Karpas-422 (cell line): Measurements from ENCODE around the gene RPA3. TPM values are rescaled to one million over a fixed set of nuclear protein-coding genes. Genes with fewer than 3 reads are reported as not detected.

Experiments
- DNase-seq: peaks from one replicate; pipeline ENCODE4 v3.0.0-alpha.2; 2015
- H2AFZ ChIP-seq: fragments of 200-600 bp; sonication (generic); 2 replicates; pipeline ENCODE4 v1.6.1; 2014; ENCODE audit warnings: antibody characterized with exemption, low read length, mixed read lengths
- H3K27ac ChIP-seq: fragments of 200-600 bp; sonication (generic); 2 replicates; pipeline ENCODE4 v1.5.1; 2014; ENCODE audit warnings: mild to moderate bottlenecking, low read length, moderate library complexity
- H3K27me3 ChIP-seq: fragments of 200-600 bp; sonication (generic); 2 replicates; pipeline ENCODE4 v1.6.1; 2014; ENCODE audit warnings: low read length, mixed read lengths
- H3K36me3 ChIP-seq: fragments of 200-600 bp; sonication (generic); 2 replicates; pipeline ENCODE4 v1.6.1; 2014; ENCODE audit warnings: low read length, mixed read lengths; ENCODE audit not compliant: insufficient read depth
- H3K4me1 ChIP-seq: fragments of 200-600 bp; sonication (generic); 2 replicates; pipeline ENCODE4 v1.6.1; 2014; ENCODE audit warnings: mild to moderate bottlenecking, low read length, mixed read lengths
- H3K4me2 ChIP-seq: fragments of 200-600 bp; sonication (generic); 2 replicates; pipeline ENCODE4 v1.6.1; 2014; ENCODE audit warnings: low read length, low read depth, mild to moderate bottlenecking; ENCODE audit not compliant: poor library complexity, severe bottlenecking
- H3K4me3 ChIP-seq: fragments of 200-600 bp; sonication (generic); 2 replicates; pipeline ENCODE4 v1.5.1; 2014; ENCODE audit warnings: mild to moderate bottlenecking, antibody characterized with exemption, low read length, mixed read lengths
- H3K79me2 ChIP-seq: fragments of 200-600 bp; sonication (generic); 2 replicates; pipeline ENCODE4 v1.6.1; 2014; ENCODE audit warnings: mild to moderate bottlenecking, low read length, mixed read lengths
- H3K9ac ChIP-seq: fragments of 200-600 bp; sonication (generic); 2 replicates; pipeline ENCODE4 v1.6.0; 2014; ENCODE audit warnings: low read length
- H3K9me2 ChIP-seq: fragments of 200-600 bp; sonication (generic), shearing (Covaris generic); replicated peaks from 2 replicates; pipeline ENCODE4 v1.6.0; 2014; ENCODE audit warnings: mild to moderate bottlenecking, low read length, moderate library complexity; ENCODE audit not compliant: insufficient read depth
- H3K9me3 ChIP-seq: fragments of 300-700, 200-600 bp; sonication (generic); 2 replicates; pipeline ENCODE4 v1.6.1; 2014; ENCODE audit warnings: low read length, mixed read lengths
- H4K20me1 ChIP-seq: fragments of 200-600 bp; sonication (generic); 2 replicates; pipeline ENCODE4 v1.6.1; 2014; ENCODE audit warnings: mild to moderate bottlenecking, antibody characterized with exemption, low read length, low read depth; ENCODE audit not compliant: insufficient read depth
- total RNA-seq: library from RNA; depleted of rRNA; stranded (reverse); fragments of >200 nt; shearing (Covaris generic); gene quantifications from 2 replicates; pipeline ENCODE4 v1.2.3, GENCODE V29; 2014; ENCODE audit warnings: low replicate concordance

RPA3 gene
- total RNA-seq, 1 experiment from 2014 or later = 44.0 TPM

DNA sequence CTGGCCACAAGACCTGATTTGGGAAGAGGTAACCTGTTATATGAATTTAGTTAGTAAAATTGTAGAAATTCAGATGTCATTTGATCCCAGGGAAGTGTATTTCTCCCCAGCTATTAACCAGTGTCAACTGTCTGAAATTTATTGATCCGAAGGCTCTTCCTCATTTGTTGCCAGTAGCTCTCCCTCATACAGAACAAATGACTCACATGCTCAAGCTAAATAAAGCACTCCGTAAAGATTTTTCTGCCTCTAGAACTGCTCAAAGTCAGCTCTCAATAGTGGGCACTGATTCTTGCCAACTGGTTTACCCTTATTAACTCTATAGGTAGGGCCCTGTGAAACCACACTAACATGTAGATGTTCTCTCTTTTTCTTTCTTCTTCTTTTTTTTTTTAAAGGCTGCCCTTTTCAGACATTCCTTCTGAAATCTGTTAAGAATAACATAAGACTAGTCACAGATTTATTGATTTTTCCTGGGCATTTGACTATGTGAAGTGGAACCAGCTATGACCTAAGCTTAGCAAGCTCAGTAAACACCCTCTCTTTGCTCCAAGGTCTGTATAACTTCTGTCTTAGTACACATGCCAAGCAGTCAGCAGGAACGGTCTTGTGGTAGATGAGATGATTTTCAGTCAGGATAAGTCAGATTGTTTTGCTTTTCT is 21.8 kb downstream of the RPA3 start:
- Histone ChIP-seq H3K36me3 (no peaks in the 10 kb centered on the region), H3K27ac (no peak overlapping the region), H3K9ac (no peak overlapping the region), H4K20me1 (peaks cover 4% of the 10 kb centered on the region; the same call in 1 of the 2 replicates), H3K9me3 (no peaks in the 10 kb centered on the region), H3K4me3 (no peak overlapping the region), H3K9me2 (no peaks in the 10 kb centered on the region), H3K4me1 (no peaks in the 10 kb centered on the region), H3K4me2 (no peak overlapping the region), H2AFZ (no peak overlapping the region), H3K79me2 (no peaks in the 10 kb centered on the region), H3K27me3 (no peaks in the 10 kb centered on the region)
- no peak for DNase-seq

DNA sequence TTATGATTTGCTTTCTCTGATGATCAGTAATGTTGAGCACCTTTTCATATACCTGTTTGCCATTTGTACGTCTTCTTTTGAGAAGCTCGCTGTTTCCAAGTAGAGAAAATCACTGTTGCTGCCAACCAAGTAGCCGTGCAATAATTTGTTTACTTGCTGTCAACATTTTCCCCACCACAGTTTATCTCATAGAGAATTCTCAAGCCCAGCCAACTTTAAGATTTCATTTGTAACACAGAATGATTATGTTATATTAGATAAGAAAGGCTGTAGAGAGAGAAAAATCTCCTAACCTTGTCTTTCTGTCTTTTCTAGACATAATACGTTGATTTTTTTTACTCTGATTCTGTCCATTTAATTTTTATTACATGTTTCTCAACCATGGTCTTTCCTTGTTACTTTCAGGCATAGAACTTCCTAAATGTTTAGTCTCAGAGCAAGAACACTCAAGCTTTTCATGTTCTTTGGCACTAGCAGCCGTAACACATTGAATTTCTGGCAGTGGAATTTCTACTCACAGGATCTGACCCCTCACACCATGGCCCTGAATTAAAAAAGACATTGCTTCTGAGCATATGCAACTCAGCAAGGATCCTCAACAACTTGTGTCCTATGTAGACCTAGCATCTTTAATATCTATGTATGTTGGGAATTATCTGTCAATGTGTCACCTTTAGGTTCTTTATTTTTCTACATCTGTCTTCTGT is 23.1 kb downstream of the RPA3 start:
- no peaks in the 10 kb centered on the region for H3K9me2 ChIP-seq
- no peaks in the 10 kb centered on the region for H3K79me2 ChIP-seq
- no peak overlapping the region for H3K4me2 ChIP-seq
- H3K4me3 ChIP-seq = no peak overlapping the region
- H3K36me3 ChIP-seq = no peaks in the 10 kb centered on the region
- no peaks in the 10 kb centered on the region for H3K4me1 ChIP-seq
- no peaks in the 10 kb centered on the region for H3K27me3 ChIP-seq
- no peaks in the 10 kb centered on the region for H3K9me3 ChIP-seq
- H3K9ac ChIP-seq = no peak overlapping the region
- no peaks in the 10 kb centered on the region; the same call in 1 of the 2 replicates for H4K20me1 ChIP-seq
- H2AFZ ChIP-seq = no peak overlapping the region
- no peak for DNase-seq
- no peak overlapping the region for H3K27ac ChIP-seq

DNA sequence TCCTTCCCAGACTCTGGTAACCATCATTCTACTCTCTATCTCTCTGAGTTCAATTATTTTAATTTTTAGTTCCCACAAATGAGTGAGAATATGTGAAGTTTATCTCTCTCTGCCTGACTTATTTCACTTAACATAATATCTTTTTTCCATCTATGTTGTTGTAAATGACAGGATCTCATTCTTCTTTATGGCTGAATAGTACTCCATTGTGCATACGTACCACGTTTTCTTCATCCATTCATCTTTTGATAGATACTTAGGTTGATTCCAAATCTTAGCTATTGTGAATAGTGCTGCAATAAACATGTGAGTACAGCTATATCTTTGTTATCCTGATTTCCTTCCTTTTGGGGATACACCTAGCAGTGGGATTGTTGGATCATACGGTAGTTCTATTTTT is 23.9 kb downstream of the RPA3 start:
- no peak overlapping the region for H3K4me3 ChIP-seq
- H3K9ac ChIP-seq = no peak overlapping the region
- no peak for DNase-seq
- H3K79me2 ChIP-seq = no peaks in the 10 kb centered on the region
- no peak overlapping the region for H2AFZ ChIP-seq
- no peaks in the 10 kb centered on the region for H3K9me2 ChIP-seq
- no peaks in the 10 kb centered on the region for H3K27me3 ChIP-seq
- no peaks in the 10 kb centered on the region for H3K9me3 ChIP-seq
- H3K4me2 ChIP-seq = no peak overlapping the region
- no peaks in the 10 kb centered on the region for H3K36me3 ChIP-seq
- no peaks in the 10 kb centered on the region for H4K20me1 ChIP-seq
- no peak overlapping the region for H3K27ac ChIP-seq
- H3K4me1 ChIP-seq = no peaks in the 10 kb centered on the region

DNA sequence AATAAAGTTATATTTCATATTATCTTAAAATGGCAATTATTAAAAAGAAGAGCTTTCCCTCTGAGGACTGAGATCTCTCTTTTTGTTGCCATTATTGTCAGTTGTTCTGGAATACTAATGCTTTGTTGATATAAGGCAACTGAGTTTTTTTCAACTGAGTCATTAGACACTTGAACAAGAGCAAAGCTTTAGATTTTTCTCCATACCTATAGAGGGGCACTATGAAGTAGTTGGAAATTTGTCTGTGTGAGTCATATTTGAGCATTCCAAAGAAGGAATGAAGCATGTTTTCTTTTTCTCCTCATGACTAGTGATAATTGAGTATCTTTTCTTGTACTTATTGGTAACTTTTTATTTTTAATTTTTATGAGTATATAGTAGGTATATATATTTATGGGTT is 24.5 kb downstream of the RPA3 start:
- H3K9ac ChIP-seq = no peak overlapping the region
- H3K9me2 ChIP-seq = no peaks in the 10 kb centered on the region
- no peaks in the 10 kb centered on the region for H3K36me3 ChIP-seq
- no peak overlapping the region for H3K27ac ChIP-seq
- no peak for DNase-seq
- H3K4me2 ChIP-seq = no peak overlapping the region
- no peaks in the 10 kb centered on the region for H3K9me3 ChIP-seq
- no peaks in the 10 kb centered on the region for H3K79me2 ChIP-seq
- no peaks in the 10 kb centered on the region for H4K20me1 ChIP-seq
- H3K27me3 ChIP-seq = no peaks in the 10 kb centered on the region
- 0 out of 2 replicates have a peak, but pooled peaks cover 3% of the 10 kb centered on the region for H3K4me1 ChIP-seq
- no peak overlapping the region for H2AFZ ChIP-seq
- no peak overlapping the region for H3K4me3 ChIP-seq

DNA sequence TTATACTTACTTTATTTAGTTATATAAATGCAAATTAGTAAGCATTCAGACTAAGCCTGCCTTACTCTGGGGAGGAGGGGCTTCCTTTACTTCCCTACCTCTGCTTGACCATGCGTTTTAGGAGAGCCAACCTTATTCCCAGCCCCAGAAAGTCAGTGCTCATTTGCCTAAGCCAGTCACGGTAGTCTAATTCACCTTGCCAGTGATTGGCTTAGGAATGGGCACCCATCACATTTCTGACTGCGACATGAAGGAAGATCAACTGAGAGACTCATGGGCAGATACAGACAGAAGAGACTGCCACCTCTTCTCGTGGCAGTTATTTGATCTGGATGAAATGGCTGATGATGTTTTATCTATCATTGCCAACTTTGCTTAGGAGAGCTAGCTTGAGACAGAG is 29.5 kb downstream of the RPA3 start:
- H3K79me2 ChIP-seq = no peaks in the 10 kb centered on the region
- H3K4me1 ChIP-seq = peaks cover 8% of the 10 kb centered on the region; the same call in 1 of the 2 replicates
- no peaks in the 10 kb centered on the region for H3K36me3 ChIP-seq
- no peaks in the 10 kb centered on the region for H3K9me2 ChIP-seq
- H3K4me2 ChIP-seq = no peak overlapping the region
- no peak overlapping the region for H2AFZ ChIP-seq
- no peak for DNase-seq
- 0 out of 2 replicates have a peak, but pooled peaks cover 4% of the 10 kb centered on the region for H4K20me1 ChIP-seq
- H3K9ac ChIP-seq = no peak overlapping the region
- no peak overlapping the region for H3K27ac ChIP-seq
- no peaks in the 10 kb centered on the region for H3K9me3 ChIP-seq
- no peak overlapping the region for H3K4me3 ChIP-seq
- no peaks in the 10 kb centered on the region for H3K27me3 ChIP-seq

DNA sequence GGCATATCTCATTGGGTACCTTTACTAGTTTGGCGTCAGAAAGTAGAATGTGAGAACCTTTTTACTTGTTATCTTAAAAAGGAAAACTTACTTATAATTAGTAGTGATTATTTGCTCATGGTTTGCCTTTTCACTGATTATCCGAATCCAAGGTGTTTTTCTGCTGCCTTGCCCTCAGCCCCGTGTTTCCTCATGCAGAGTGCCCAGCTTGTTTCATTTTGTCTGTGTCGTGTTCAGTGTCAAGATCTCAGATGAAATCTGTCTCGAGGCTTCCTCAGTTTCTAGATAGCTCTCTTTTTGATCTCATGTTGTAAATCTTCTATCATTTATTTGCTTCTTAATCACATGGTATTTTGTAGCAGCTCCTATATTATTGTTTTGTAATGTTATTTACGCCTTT is 30.1 kb downstream of the RPA3 start:
- H4K20me1 ChIP-seq = 0 out of 2 replicates have a peak, but pooled peaks cover 4% of the 10 kb centered on the region
- DNase-seq = no peak
- H3K79me2 ChIP-seq = no peaks in the 10 kb centered on the region
- no peaks in the 10 kb centered on the region for H3K27me3 ChIP-seq
- peaks cover 8% of the 10 kb centered on the region; the same call in 1 of the 2 replicates for H3K4me1 ChIP-seq
- no peaks in the 10 kb centered on the region for H3K9me2 ChIP-seq
- peak overlapping the region; percentile 9 for H3K4me2 ChIP-seq
- no peak overlapping the region for H3K4me3 ChIP-seq
- H3K9me3 ChIP-seq = no peaks in the 10 kb centered on the region
- no peak overlapping the region for H2AFZ ChIP-seq
- H3K36me3 ChIP-seq = no peaks in the 10 kb centered on the region
- H3K27ac ChIP-seq = no peak overlapping the region
- no peak overlapping the region for H3K9ac ChIP-seq

DNA sequence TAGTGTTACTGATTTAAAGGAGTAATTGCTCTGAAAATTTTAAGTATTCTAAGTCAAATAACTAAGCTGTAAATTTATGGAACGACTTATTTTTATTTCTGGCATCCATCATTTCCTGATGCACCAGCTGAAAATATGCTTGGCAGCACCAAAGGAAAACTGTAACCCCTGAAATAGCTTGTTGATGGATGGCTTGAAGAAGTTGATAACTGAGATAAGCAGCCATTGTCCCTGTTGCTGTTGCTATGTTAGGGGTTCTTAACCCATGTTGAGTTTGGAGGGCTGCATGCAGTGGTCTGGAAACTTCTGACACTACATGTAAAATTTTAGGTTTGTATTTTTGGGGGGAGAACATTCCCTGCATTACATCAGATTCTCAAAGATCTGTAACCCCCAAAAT is 30.6 kb downstream of the RPA3 start:
- Histone ChIP-seq H4K20me1 (0 out of 2 replicates have a peak, but pooled peaks cover 4% of the 10 kb centered on the region), H3K27me3 (no peaks in the 10 kb centered on the region), H3K4me3 (no peak overlapping the region), H2AFZ (no peak overlapping the region), H3K9me2 (no peaks in the 10 kb centered on the region), H3K9me3 (no peaks in the 10 kb centered on the region), H3K79me2 (no peaks in the 10 kb centered on the region), H3K27ac (no peak overlapping the region), H3K36me3 (no peaks in the 10 kb centered on the region), H3K4me2 (no peak overlapping the region), H3K9ac (no peak overlapping the region), H3K4me1 (peaks cover 8% of the 10 kb centered on the region; the same call in 1 of the 2 replicates)
- no peak for DNase-seq

DNA sequence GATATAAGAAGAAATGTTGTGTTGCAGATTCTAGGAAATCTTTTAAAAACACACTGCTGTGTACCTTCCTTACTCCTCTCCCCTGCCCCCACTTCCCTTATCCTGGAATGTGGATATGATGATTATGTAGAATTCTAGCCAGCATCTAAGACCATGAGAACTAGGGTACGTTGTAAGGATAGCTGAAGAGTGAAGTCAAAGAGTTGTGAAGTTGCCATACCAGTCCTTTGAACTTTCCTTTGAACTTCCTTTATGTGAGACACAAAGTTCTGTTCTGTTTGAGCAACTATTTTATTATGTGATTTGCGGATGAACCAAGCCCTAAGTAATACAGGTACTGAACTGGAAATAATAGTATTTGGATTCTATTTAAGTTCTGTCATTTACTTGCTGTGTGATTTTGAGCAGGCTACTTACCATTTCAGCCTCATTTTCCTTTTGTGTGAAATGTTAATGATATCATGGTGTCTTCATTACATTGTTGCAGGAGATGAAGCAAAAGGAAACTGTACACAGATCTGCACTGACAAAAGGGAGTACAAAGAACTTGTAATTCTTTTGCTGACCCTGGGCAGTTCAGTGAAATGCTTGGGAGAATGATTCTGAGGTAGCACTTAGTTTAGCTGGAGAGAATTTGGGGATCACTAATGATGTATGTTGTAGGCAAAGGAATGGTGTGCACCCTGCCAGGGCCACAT is 31.4 kb downstream of the RPA3 start:
- no peak for DNase-seq
- Histone ChIP-seq H3K27ac (no peak overlapping the region), H3K27me3 (no peaks in the 10 kb centered on the region), H3K4me1 (peaks cover 9% of the 10 kb centered on the region), H3K9me3 (no peaks in the 10 kb centered on the region), H3K9ac (no peak overlapping the region), H2AFZ (no peak overlapping the region), H3K36me3 (no peaks in the 10 kb centered on the region), H4K20me1 (0 out of 2 replicates have a peak, but pooled peaks cover 4% of the 10 kb centered on the region), H3K9me2 (no peaks in the 10 kb centered on the region), H3K4me2 (no peak overlapping the region), H3K4me3 (no peak overlapping the region), H3K79me2 (peaks cover 3% of the 10 kb centered on the region; the same call in 1 of the 2 replicates)
